Neural cell (in vitro differentiated cells): Measurements from ENCODE around the gene QDPR. TPM values are rescaled to one million over a fixed set of nuclear protein-coding genes. Genes with fewer than 3 reads are reported as not detected.

Experiments
- H2AFZ ChIP-seq: fragments of 200-600, 300-800 bp; sonication (generic), shearing (Covaris generic); 2 replicates; pipeline ENCODE4 v1.6.0; 2014; ENCODE audit warnings: low read depth, mild to moderate bottlenecking, antibody characterized with exemption, low read length, moderate library complexity
- H3F3A ChIP-seq: fragments of 200-600 bp; shearing (Covaris generic); 2 replicates; pipeline ENCODE4 v1.6.1; 2016; ENCODE audit warnings: mild to moderate bottlenecking, moderate library complexity, mixed read lengths, antibody characterized with exemption, low read length; ENCODE audit not compliant: insufficient read depth, poor library complexity, severe bottlenecking
- H3K27ac ChIP-seq: fragments of 200-600, 300-800 bp; sonication (generic), shearing (Covaris generic); 2 replicates; pipeline ENCODE4 v1.5.1; 2014; ENCODE audit warnings: mild to moderate bottlenecking, low read length, moderate library complexity
- H3K27me3 ChIP-seq: fragments of 300-800, 200-600 bp; sonication (generic), shearing (Covaris generic); 2 replicates; pipeline ENCODE4 v1.6.0; 2014; ENCODE audit warnings: mild to moderate bottlenecking, low read depth, low read length, moderate library complexity; ENCODE audit not compliant: insufficient read depth
- H3K36me3 ChIP-seq: fragments of 300-800, 200-600 bp; sonication (generic), shearing (Covaris generic); 2 replicates; pipeline ENCODE4 v1.5.1; 2014; ENCODE audit warnings: mild to moderate bottlenecking, antibody characterized with exemption, low read length, moderate library complexity; ENCODE audit not compliant: insufficient read depth
- H3K4me2 ChIP-seq: fragments of 300-800, 200-600 bp; sonication (generic), shearing (Covaris generic); 2 replicates; pipeline ENCODE4 v1.6.0; 2014; ENCODE audit warnings: mild to moderate bottlenecking, low read length
- H3K4me3 ChIP-seq: fragments of 300-800, 200-600 bp; sonication (generic), shearing (Covaris generic); 2 replicates; pipeline ENCODE4 v1.5.1; 2014; ENCODE audit warnings: mild to moderate bottlenecking, low read length, moderate library complexity
- H3K79me2 ChIP-seq: fragments of 200-600 bp; shearing (Covaris generic); replicated peaks from 2 replicates; pipeline ENCODE4 v1.6.0; 2014; ENCODE audit warnings: mild to moderate bottlenecking, low read length, moderate library complexity; ENCODE audit not compliant: insufficient read depth
- H3K9ac ChIP-seq: fragments of 300-800, 200-600 bp; sonication (generic), shearing (Covaris generic); 2 replicates; pipeline ENCODE4 v1.6.1; 2016; ENCODE audit warnings: mild to moderate bottlenecking, low read length, mixed read lengths
- H3K9me2 ChIP-seq: fragments of 200-600 bp; shearing (Covaris generic); 2 replicates; pipeline ENCODE4 v1.6.1; 2016; ENCODE audit warnings: mild to moderate bottlenecking, low read length, mixed read lengths; ENCODE audit not compliant: insufficient read depth
- H3K9me3 ChIP-seq: fragments of 200-600, 300-800 bp; sonication (generic), shearing (Covaris generic); 2 replicates; pipeline ENCODE4 v1.6.1; 2016; ENCODE audit warnings: mild to moderate bottlenecking, mixed run types, low read length, moderate library complexity, mixed read lengths
- H4K20me1 ChIP-seq: fragments of 200-600 bp; shearing (Covaris generic); 2 replicates; pipeline ENCODE4 v1.6.1; 2016; ENCODE audit warnings: mild to moderate bottlenecking, mixed run types; ENCODE audit not compliant: insufficient read depth
- CTCF ChIP-seq: fragments of 450-650 bp; IDR thresholded peaks from 2 replicates; pipeline ENCODE4 v1.5.1; 2014; ENCODE audit warnings: antibody characterized with exemption, mild to moderate bottlenecking, moderate library complexity; ENCODE audit not compliant: poor library complexity, severe bottlenecking
- EP300 ChIP-seq: fragments of 450-650 bp; conservative IDR thresholded peaks from 2 replicates; pipeline ENCODE4 v1.6.1; 2014; ENCODE audit warnings: antibody characterized with exemption, mild to moderate bottlenecking, moderate library complexity; ENCODE audit not compliant: poor library complexity, severe bottlenecking
- EZH2 ChIP-seq: fragments of 200-600, 300-800 bp; shearing (Covaris generic), sonication (generic); IDR thresholded peaks from 2 replicates; pipeline ENCODE4 v1.6.1; 2014; ENCODE audit warnings: antibody characterized with exemption, low read length, borderline replicate concordance, mild to moderate bottlenecking; ENCODE audit not compliant: insufficient read depth, poor library complexity, severe bottlenecking
- MXI1 ChIP-seq: fragments of 450-650 bp; conservative IDR thresholded peaks from 2 replicates; pipeline ENCODE4 v1.6.1; 2014; ENCODE audit warnings: antibody characterized with exemption, mild to moderate bottlenecking; ENCODE audit not compliant: poor library complexity, severe bottlenecking
- POLR2AphosphoS5 ChIP-seq: IDR thresholded peaks from 2 replicates; pipeline ENCODE4 v1.6.1; 2012
- RAD21 ChIP-seq: fragments of 450-650 bp; conservative IDR thresholded peaks from 2 replicates; pipeline ENCODE4 v1.6.1; 2014; ENCODE audit warnings: antibody characterized with exemption, mild to moderate bottlenecking, moderate library complexity
- REST ChIP-seq: IDR thresholded peaks from 2 replicates; pipeline ENCODE4 v1.6.1; 2012; ENCODE audit warnings: borderline replicate concordance
- SMC3 ChIP-seq: fragments of 450-650 bp; conservative IDR thresholded peaks from 2 replicates; pipeline ENCODE4 v1.6.1; 2014; ENCODE audit warnings: antibody characterized with exemption, mild to moderate bottlenecking, moderate library complexity; ENCODE audit not compliant: poor library complexity
- TAF1 ChIP-seq: IDR thresholded peaks from 2 replicates; pipeline ENCODE4 v1.6.1; 2012; ENCODE audit warnings: low read depth
- polyA plus RNA-seq: library from polyadenylated mRNA; depleted of rRNA; stranded (reverse); fragments of >200 nt; gene quantifications from 2 replicates; pipeline ENCODE4 v1.2.3, GENCODE V29; 2014

QDPR gene
- polyA plus RNA-seq, 1 donor from 2014 or later, result 37.3 TPM

GRCh38 chr4:17490575-17491059 is 21.3 kb downstream of the QDPR start (continued):
- no peak for TF ChIP-seq CTCF

- Histone ChIP-seq H3K9ac (no peak overlapping the region), H3K4me3 (no peak overlapping the region), H4K20me1 (no peaks in the 10 kb centered on the region), H3K36me3 (peaks cover 3% of the 10 kb centered on the region), H3K4me2 (no peak overlapping the region), H3K27ac (no peak overlapping the region), H3K79me2 (no peaks in the 10 kb centered on the region), H2AFZ (no peak overlapping the region), H3K9me3 (no peaks in the 10 kb centered on the region), H3F3A (no peaks in the 10 kb centered on the region), H3K9me2 (no peaks in the 10 kb centered on the region), H3K27me3 (no peaks in the 10 kb centered on the region)
- TF ChIP-seq SMC3, result no peak
- TF ChIP-seq TAF1, result no peak
- no peak for TF ChIP-seq EZH2
- TF ChIP-seq CTCF, result no peak
- TF ChIP-seq RAD21, result no peak
- TF ChIP-seq REST, result no peak
- no peak for TF ChIP-seq POLR2AphosphoS5
- TF ChIP-seq MXI1, result no peak
- TF ChIP-seq EP300, result no peak
Measured at GRCh38 chr4:17489721-17490120, 22.2 kb downstream of the QDPR start.

GRCh38 chr4:17489123-17489522 is 22.8 kb downstream of the QDPR start:
- no peaks in the 10 kb centered on the region for H3F3A ChIP-seq
- H3K4me3 ChIP-seq, result no peak overlapping the region
- no peaks in the 10 kb centered on the region for H3K27me3 ChIP-seq
- no peak overlapping the region for H2AFZ ChIP-seq
- H3K9me3 ChIP-seq, result no peaks in the 10 kb centered on the region
- H3K4me2 ChIP-seq, result no peak overlapping the region
- peaks cover 3% of the 10 kb centered on the region for H3K36me3 ChIP-seq
- TF ChIP-seq POLR2AphosphoS5 (no peak), EP300 (no peak), RAD21 (no peak), CTCF (no peak), SMC3 (no peak), REST (no peak), EZH2 (no peak)
- H4K20me1 ChIP-seq, result no peaks in the 10 kb centered on the region
- no peaks in the 10 kb centered on the region for H3K9me2 ChIP-seq
- no peak overlapping the region for H3K9ac ChIP-seq
- no peaks in the 10 kb centered on the region for H3K79me2 ChIP-seq
- H3K27ac ChIP-seq, result no peak overlapping the region
